Liver (tissue), 9 donors: ENCODE measurements around the gene DRAM2. TPM values are rescaled to one million over a fixed set of nuclear protein-coding genes. Genes with fewer than 3 reads are reported as not detected.
"Not testable (repeated sequence)": the region's sequence is repeated elsewhere in the genome, so short reads cannot be mapped to it uniquely, and the experiment has no call there.

Source experiments
- DNase-seq: peaks from one replicate; pipeline ENCODE4 v3.0.0-alpha.2; 2017; ENCODE audit warnings: low spot score
- H3K27ac ChIP-seq, 2 donors: one replicate each; pipeline ENCODE4 v1.7.0; 2013; ENCODE audit warnings: inconsistent platforms in 2 of 2, low read length in 2 of 2, control low read depth in 1 of 2, low read depth in 1 of 2, mild to moderate bottlenecking in 1 of 2
- H3K27me3 ChIP-seq, 4 donors: one replicate each; pipeline versions ENCODE4 v1.6.1 to v1.7.0; 2013; ENCODE audit warnings: low read length in 3 of 4, inconsistent platforms in 1 of 4, mild to moderate bottlenecking in 1 of 4, moderate library complexity in 1 of 4; ENCODE audit not compliant: control insufficient read depth in 4 of 4, insufficient read depth in 4 of 4
- H3K36me3 ChIP-seq, 4 donors: one replicate each; pipeline versions ENCODE4 v1.6.1 to v1.7.0; 2013; ENCODE audit warnings: low read length in 3 of 4, mild to moderate bottlenecking in 3 of 4, low read depth in 1 of 4, moderate library complexity in 1 of 4; ENCODE audit not compliant: control insufficient read depth in 4 of 4, insufficient read depth in 3 of 4
- H3K4me1 ChIP-seq, 4 donors: one replicate each; pipeline versions ENCODE4 v1.6.1 to v1.7.0; 2013; ENCODE audit warnings: low read length in 3 of 4, mild to moderate bottlenecking in 3 of 4, moderate library complexity in 1 of 4; ENCODE audit not compliant: control insufficient read depth in 4 of 4, insufficient read depth in 4 of 4
- H3K4me3 ChIP-seq, 3 donors: one replicate each; pipeline versions ENCODE4 v1.6.1 to v1.7.0; 2013; ENCODE audit warnings: low read length in 3 of 3, control low read depth in 1 of 3, low read depth in 1 of 3, mild to moderate bottlenecking in 1 of 3
- H3K9ac ChIP-seq, 2 donors: one replicate each; pipeline ENCODE4 v1.7.0; 2013; ENCODE audit warnings: low read length in 2 of 2, mild to moderate bottlenecking in 2 of 2, moderate library complexity in 2 of 2, control low read depth in 1 of 2, low read depth in 1 of 2
- H3K9me3 ChIP-seq, 4 donors: one replicate each; pipeline versions ENCODE4 v1.6.1 to v1.7.0; 2013; ENCODE audit warnings: low read length in 3 of 4; ENCODE audit not compliant: control insufficient read depth in 4 of 4
- FOXA2 ChIP-seq: IDR thresholded peaks from 2 replicates; pipeline ENCODE4 v1.6.1; 2016; ENCODE audit warnings: antibody characterized with exemption
- GABPA ChIP-seq, 2 donors: IDR thresholded peaks in 1 of 2; conservative IDR thresholded peaks in 1 of 2; 2 replicates each; pipeline ENCODE4 v1.6.1; 2016; ENCODE audit warnings: antibody characterized with exemption in 2 of 2, mild to moderate bottlenecking in 1 of 2, moderate library complexity in 1 of 2
- HNF4A ChIP-seq, 2 donors: conservative IDR thresholded peaks; 2 replicates each; pipeline ENCODE4 v1.6.1; 2016; ENCODE audit warnings: antibody characterized with exemption in 2 of 2, mild to moderate bottlenecking in 2 of 2
- RAD21 ChIP-seq, 2 donors: IDR thresholded peaks; 2 replicates each; pipeline ENCODE4 v1.6.1; 2016; ENCODE audit warnings: antibody characterized with exemption in 2 of 2, mild to moderate bottlenecking in 2 of 2
- RXRA ChIP-seq, 2 donors: IDR thresholded peaks; 2 replicates each; pipeline ENCODE4 v1.6.1; 2017 to 2018; ENCODE audit warnings: antibody characterized with exemption in 2 of 2, mild to moderate bottlenecking in 1 of 2
- SP1 ChIP-seq: IDR thresholded peaks from 2 replicates; pipeline ENCODE4 v1.6.1; 2018; ENCODE audit warnings: antibody characterized with exemption, mild to moderate bottlenecking
- WGBS: extraction: QIAGEN DNeasy Blood & Tissue Kit; methylation state at CpG from one replicate; pipeline ENCODE4 v1.1.7; 2013; 5-methylcytosine and 5-hydroxymethylcytosine counted together
- polyA plus RNA-seq, 2 donors: library from polyadenylated mRNA; stranded (reverse) in 1 of 2; unstranded in 1 of 2; fragments of 200-250 nt in 1 of 2; fragments of >200 nt in 1 of 2; fragmentation: Nextera tagmentation in 1 of 2; extraction: Ambion mirVana in 1 of 2; gene quantifications; one replicate each; pipeline versions ENCODE4 v1.2.1 to v1.2.3, GENCODE V29; 2013 to 2015
- total RNA-seq, 2 donors: library from RNA; depleted of rRNA; stranded (reverse); fragments of >200 nt; gene quantifications; one replicate each; pipeline ENCODE4 v1.2.3, GENCODE V29; 2014
- TF ChIP-seq, protein P1 (sequence below): IDR thresholded peaks from 2 replicates; pipeline ENCODE4 v1.6.1; 2016; ENCODE audit warnings: antibody characterized with exemption, mild to moderate bottlenecking
- TF ChIP-seq, protein P2 (sequence below): IDR thresholded peaks from 2 replicates; pipeline ENCODE4 v1.6.1; 2016; ENCODE audit warnings: antibody characterized with exemption
- donor health status: healthy.
- donor health status: healthy.
- donor health status: healthy.
- donor health status: healthy.
- donor health status: healthy.

DRAM2 gene
- total and polyA plus RNA-seq, 4 donors: 15.7 to 33.9 (median 19.8) TPM

DNA sequence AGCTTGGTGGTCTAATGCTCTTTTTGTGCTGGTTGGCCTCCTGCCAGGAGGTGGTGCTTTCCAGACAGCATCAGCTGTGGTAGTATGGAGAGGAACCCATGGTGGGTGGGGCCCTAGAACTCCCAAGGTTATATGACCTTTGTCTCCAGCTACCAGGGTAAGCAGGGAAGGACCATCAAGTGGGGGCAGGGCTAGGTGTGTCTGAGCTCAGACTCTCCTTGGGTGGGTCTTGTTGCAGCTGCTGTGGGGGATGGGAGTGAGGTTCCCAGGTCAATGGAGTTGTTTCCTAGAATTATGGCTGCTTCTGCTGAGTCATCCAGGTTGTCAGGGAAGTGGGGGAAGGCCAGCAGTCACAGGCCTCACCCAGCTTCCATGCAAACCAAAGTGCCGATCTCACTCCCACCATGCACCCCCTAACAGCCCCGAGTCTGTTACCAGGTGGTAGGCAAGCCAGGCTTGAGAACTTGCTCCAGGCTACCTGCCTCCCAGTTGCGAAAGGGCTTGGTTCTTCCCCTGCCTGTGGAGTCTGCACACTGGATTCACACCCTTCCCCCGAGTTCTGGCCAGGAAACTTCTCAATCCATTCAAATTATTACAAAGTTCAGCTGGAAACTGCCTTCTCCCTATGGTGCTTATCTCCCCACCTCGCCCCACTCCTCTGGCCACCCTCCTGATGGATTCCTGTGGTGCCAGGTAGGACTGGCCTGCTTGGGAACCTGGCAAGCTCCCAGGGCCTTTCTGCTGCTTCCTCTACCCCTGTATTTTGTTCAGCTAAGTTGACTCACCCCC is 37.8 kb downstream of the DRAM2 start (continued):
- TF ChIP-seq, protein P1, sequence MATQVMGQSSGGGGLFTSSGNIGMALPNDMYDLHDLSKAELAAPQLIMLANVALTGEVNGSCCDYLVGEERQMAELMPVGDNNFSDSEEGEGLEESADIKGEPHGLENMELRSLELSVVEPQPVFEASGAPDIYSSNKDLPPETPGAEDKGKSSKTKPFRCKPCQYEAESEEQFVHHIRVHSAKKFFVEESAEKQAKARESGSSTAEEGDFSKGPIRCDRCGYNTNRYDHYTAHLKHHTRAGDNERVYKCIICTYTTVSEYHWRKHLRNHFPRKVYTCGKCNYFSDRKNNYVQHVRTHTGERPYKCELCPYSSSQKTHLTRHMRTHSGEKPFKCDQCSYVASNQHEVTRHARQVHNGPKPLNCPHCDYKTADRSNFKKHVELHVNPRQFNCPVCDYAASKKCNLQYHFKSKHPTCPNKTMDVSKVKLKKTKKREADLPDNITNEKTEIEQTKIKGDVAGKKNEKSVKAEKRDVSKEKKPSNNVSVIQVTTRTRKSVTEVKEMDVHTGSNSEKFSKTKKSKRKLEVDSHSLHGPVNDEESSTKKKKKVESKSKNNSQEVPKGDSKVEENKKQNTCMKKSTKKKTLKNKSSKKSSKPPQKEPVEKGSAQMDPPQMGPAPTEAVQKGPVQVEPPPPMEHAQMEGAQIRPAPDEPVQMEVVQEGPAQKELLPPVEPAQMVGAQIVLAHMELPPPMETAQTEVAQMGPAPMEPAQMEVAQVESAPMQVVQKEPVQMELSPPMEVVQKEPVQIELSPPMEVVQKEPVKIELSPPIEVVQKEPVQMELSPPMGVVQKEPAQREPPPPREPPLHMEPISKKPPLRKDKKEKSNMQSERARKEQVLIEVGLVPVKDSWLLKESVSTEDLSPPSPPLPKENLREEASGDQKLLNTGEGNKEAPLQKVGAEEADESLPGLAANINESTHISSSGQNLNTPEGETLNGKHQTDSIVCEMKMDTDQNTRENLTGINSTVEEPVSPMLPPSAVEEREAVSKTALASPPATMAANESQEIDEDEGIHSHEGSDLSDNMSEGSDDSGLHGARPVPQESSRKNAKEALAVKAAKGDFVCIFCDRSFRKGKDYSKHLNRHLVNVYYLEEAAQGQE: no peak
- TF ChIP-seq, protein P2, sequence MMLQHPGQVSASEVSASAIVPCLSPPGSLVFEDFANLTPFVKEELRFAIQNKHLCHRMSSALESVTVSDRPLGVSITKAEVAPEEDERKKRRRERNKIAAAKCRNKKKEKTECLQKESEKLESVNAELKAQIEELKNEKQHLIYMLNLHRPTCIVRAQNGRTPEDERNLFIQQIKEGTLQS: no peak
- no peak for TF ChIP-seq HNF4A (conservative IDR thresholded peaks at IDR 0.05)
- no peak for TF ChIP-seq FOXA2
- no peak for TF ChIP-seq RXRA (IDR thresholded peaks at IDR 0.05)
- TF ChIP-seq SP1: no peak

DNA sequence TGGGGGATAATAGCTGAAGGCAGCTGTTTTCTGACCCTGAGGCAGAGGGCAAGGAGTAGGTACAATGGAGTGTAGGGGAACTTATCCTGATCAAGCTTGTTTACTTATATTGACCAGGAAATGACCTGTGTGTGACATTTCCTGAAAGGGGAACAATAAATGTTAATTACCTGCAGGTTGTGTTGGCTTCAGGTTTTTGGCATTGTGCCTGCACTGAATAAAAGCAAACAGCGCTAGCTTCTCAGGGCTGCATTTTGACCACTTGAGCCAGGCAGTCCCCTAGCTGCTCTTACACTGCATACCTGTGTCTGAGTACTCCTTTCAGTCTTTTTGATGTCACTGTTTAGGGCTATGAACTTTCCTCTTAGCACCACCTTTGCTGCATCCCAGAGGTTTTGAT is 40.6 kb downstream of the DRAM2 start:
- 91% methylated on average over 1 of the region's 1 CpG for WGBS
- no peak for DNase-seq
- peaks cover 0 to 5% (median 1%) of the 10 kb centered on the region in 4 donors for H3K9me3 ChIP-seq

DNA sequence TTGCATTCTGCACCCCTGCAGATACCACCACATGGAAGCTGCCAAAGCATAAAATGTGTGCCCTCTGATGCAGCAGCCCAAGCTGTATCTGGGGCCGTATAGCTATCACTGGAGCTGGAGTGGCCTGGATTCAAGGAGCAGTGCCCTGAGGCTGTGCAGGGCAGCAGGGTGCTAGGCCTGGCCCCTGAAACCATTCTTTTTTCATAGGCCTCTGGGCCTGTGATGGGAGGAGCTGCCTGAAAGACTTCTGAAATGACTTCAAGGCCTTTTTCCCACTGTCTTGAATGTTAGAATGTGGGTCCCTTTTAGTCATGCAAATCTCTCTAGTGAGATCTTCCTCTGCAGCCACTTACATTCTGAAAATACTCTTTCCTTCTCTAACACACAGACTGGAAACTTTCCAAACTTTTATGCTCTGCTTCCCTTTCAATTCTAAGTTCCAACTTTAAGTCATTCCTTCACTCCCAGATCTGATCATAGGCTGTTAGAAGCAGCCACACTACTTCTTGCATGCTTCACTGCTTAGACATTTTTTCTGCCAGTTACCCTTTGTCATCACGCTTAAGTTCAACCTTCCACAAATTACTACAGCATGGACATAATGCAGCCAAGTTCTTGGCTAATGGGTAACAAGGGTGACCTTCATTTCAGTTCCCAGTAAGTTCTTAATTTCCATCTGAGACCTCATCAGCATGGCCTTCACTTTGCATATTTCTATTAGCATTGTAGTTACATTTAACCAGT is 42.4 kb downstream of the DRAM2 start:
- Histone ChIP-seq H3K9me3 (peaks cover 0 to 5% (median 1%) of the 10 kb centered on the region in 4 donors), H3K4me3 (peak overlapping the region in 2 of 3 donors; percentile 3 to 45), H3K4me1 (no peaks in the 10 kb centered on the region), H3K27ac (no peak overlapping the region), H3K36me3 (no peaks in the 10 kb centered on the region), H3K9ac (no peak overlapping the region), H3K27me3 (no peaks in the 10 kb centered on the region)
- WGBS: 68% methylated on average over 2 of the region's 2 CpGs
- no peak for DNase-seq
- TF ChIP-seq, protein P1: no peak
- TF ChIP-seq RXRA (IDR thresholded peaks at IDR 0.05): peak in 1 of 2 donors; percentile 5
- TF ChIP-seq HNF4A (conservative IDR thresholded peaks at IDR 0.05): peak in 1 of 2 donors; percentile 15

More for the DNA sequence above, 40.6 kb downstream of the DRAM2 start:
- no peaks in the 10 kb centered on the region for H3K27me3 ChIP-seq
- H3K27ac ChIP-seq: no peak overlapping the region
- TF ChIP-seq GABPA (IDR thresholded peaks at IDR 0.05 in 1 of 2, conservative IDR thresholded peaks at IDR 0.05 in 1 of 2) (no peak), RAD21 (IDR thresholded peaks at IDR 0.05) (no peak)
- no peaks in the 10 kb centered on the region for H3K36me3 ChIP-seq
- H3K4me3 ChIP-seq: no peak overlapping the region
- H3K9ac ChIP-seq: no peak overlapping the region
- H3K4me1 ChIP-seq: no peaks in the 10 kb centered on the region

DNA sequence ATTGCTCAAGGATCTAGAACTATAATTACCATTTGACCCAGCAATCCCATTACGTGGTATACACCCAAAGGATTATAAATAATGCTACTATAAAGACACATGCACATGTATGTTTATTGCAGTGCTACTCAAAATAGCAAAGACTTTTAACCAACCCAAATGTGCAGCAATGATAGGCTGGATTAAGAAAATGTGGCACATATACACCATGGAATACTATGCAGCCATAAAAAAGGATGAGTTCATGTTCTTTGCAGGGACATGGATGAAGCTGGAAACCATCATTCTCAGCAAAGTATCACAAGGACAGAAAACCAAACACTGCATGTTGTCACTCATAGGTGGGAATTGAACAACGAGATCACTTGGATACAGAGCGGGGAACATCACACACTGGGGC is 44.5 kb downstream of the DRAM2 start:
- not testable (repeated sequence) for H3K4me3 ChIP-seq, H3K9me3 ChIP-seq, DNase-seq, H3K36me3 ChIP-seq, H3K27me3 ChIP-seq, H3K27ac ChIP-seq, H3K4me1 ChIP-seq, H3K9ac ChIP-seq
- 91% methylated on average over 3 of the region's 3 CpGs for WGBS
